ENCODE data around the gene MN1. TPM values are rescaled to one million over a fixed set of nuclear protein-coding genes. Genes with fewer than 3 reads are reported as not detected.

MN1 gene
- total RNA-seq, 1 experiment from 2014 or later, result 1.9 TPM

- no peaks in the 10 kb centered on the region for H3K36me3 ChIP-seq
- no peaks in the 10 kb centered on the region for H3K9me3 ChIP-seq
- no peak for DNase-seq
- H3K27me3 ChIP-seq, result no peaks in the 10 kb centered on the region
- H3K4me3 ChIP-seq, result no peak overlapping the region
Observed at GRCh38 chr22:27778294-27779090, 23.1 kb downstream of the MN1 start.

DNA sequence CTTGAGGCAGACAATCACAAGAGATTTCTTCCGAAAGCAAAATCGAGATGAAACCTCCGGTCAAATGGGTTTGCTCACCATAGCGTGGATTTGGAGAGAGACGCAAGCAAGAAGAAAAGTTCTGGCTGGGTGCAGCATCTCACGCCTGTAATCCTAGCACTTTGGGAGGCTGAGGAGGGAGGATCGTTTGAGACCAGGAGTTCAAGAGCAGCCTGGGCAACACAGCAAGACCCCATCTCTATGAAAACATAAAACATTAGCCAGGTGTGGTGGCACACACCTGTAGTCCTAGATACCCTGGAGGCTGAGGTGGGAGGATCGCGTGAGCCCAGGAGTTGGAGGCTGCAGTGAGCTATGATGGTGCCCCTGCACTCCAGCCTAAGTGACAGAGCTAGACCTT lies 24.4 kb downstream of the MN1 start:
- Histone ChIP-seq H3K9me3 (no peaks in the 10 kb centered on the region), H3K36me3 (no peaks in the 10 kb centered on the region), H3K27me3 (no peaks in the 10 kb centered on the region), H3K4me3 (no peak overlapping the region)
- no peak for DNase-seq

- Histone ChIP-seq H3K4me3 (no peak overlapping the region), H3K36me3 (no peaks in the 10 kb centered on the region), H3K27me3 (no peaks in the 10 kb centered on the region), H3K9me3 (no peaks in the 10 kb centered on the region)
- DNase-seq, result no peak
Observed at GRCh38 chr22:27776650-27776958, 25.0 kb downstream of the MN1 start.

- Histone ChIP-seq H3K9me3 (no peaks in the 10 kb centered on the region), H3K27me3 (no peaks in the 10 kb centered on the region), H3K36me3 (no peaks in the 10 kb centered on the region), H3K4me3 (no peak overlapping the region)
- DNase-seq, result no peak
Observed at GRCh38 chr22:27775758-27776649, 25.6 kb downstream of the MN1 start.

- no peak overlapping the region for H3K4me3 ChIP-seq
- H3K27me3 ChIP-seq, result no peaks in the 10 kb centered on the region
- peak; percentile 13 for DNase-seq
- H3K9me3 ChIP-seq, result no peaks in the 10 kb centered on the region
- no peaks in the 10 kb centered on the region for H3K36me3 ChIP-seq
Observed at GRCh38 chr22:27775087-27775698, 26.4 kb downstream of the MN1 start.

- Histone ChIP-seq H3K27me3 (no peaks in the 10 kb centered on the region), H3K9me3 (no peaks in the 10 kb centered on the region), H3K36me3 (no peaks in the 10 kb centered on the region), H3K4me3 (no peak overlapping the region)
- no peak for DNase-seq
Observed at GRCh38 chr22:27774200-27774599, 27.4 kb downstream of the MN1 start.

DNA sequence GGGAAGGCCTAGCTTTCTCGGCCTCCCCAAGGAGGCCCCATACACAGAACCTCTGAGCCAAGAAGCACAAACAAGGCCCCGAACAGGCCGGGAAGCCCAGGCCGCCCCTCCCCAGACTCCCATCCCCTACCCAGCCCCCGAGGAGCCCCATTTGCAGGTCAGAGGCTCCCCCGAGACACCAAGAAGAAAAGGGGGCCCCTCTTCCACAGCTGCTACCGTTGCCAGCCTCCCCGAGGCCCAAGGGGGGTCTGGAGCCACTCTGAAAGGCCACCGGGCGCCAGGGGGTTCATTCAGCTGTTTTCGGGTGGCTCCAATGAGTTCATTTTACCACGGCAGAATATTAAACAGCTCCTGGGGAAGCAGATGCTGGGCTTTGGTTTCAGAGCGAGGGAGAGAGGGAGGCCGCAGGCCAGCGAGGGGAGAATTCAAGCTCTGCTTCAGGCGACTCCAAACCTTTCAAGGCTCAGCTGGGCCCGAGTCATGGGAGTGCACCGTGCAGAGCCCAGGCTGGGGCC lies 28.5 kb downstream of the MN1 start:
- Histone ChIP-seq H3K4me3 (no peak overlapping the region), H3K9me3 (no peaks in the 10 kb centered on the region), H3K27me3 (no peaks in the 10 kb centered on the region), H3K36me3 (no peaks in the 10 kb centered on the region)
- DNase-seq, result no peak

DNA sequence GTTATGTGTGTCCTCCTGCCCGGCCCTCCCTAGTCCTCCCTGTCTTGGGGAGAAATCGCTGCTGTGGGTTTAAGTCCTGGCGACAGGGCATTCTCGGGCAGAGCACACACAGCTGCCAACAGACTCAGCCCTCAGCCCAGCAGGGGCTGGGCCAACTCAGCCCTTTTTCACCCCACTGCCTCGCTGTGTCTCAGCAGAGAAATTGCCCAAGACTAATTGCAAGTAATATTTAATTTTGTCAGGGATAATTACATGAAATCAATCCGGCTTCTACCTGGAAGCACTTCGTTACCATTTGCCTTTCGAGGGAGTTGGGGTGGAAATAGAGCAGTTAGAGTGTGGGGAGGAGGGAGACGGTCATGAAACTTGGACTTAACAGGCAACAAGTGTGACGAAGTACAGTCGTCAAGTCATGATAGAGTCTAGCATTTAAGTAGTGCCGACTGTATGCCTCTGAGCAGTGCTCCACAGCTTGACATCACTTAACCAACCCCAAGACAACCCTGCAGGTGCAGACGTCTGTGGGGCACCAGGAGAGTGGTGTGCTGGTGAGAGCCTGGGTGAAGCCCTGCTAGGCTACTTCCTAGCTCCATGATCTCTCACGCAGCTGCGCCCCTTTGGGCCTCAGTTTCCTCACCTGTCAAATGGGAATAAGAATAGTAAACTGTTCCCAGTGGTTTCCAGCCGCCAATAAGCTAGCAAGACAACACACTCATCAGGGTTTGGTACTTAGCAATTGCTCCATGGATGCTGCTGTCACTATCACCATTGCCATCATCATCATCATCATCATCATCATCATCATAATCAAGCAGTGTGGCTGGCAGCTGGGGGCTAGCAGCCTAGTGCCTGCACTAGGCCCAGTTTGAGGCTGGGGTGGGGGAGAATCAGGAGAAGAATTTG lies 29.2 kb downstream of the MN1 start:
- Histone ChIP-seq H3K36me3 (no peaks in the 10 kb centered on the region), H3K27me3 (no peaks in the 10 kb centered on the region)
- DNase-seq, result no peak

GRCh38 chr22:27771637-27772036 lies 29.9 kb downstream of the MN1 start:
- no peak overlapping the region for H3K4me3 ChIP-seq
- no peaks in the 10 kb centered on the region for H3K27me3 ChIP-seq
- no peaks in the 10 kb centered on the region for H3K9me3 ChIP-seq
- H3K36me3 ChIP-seq, result no peaks in the 10 kb centered on the region
- DNase-seq, result no peak

More for the DNA sequence above, 29.2 kb downstream of the MN1 start:
- H3K9me3 ChIP-seq, result no peaks in the 10 kb centered on the region
- H3K4me3 ChIP-seq, result no peak overlapping the region

DNA sequence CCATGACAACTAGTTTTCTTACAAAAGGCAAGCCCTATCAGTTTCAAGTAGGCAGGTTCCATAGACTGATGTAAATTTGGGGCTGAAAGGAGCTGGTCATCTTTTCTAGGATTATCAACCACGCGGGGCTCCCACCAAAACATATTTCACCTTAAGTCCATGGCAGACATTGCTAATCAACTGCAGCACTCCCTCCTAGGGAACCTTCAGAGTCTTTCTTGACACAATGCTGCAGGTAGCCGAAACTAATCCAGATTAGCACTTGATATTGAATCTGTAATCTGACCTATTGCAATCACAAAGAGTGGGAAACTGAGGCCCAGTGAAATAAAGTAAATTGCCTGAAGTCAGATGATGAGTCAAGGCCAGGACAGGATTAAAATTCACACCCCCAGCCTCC lies 32.5 kb downstream of the MN1 start:
- no peaks in the 10 kb centered on the region for H3K27me3 ChIP-seq
- DNase-seq, result no peak
- H3K4me3 ChIP-seq, result no peak overlapping the region
- no peaks in the 10 kb centered on the region for H3K36me3 ChIP-seq
- no peaks in the 10 kb centered on the region for H3K9me3 ChIP-seq

GRCh38 chr22:27768027-27768653 lies 33.4 kb downstream of the MN1 start:
- H3K27me3 ChIP-seq, result no peaks in the 10 kb centered on the region
- H3K36me3 ChIP-seq, result no peaks in the 10 kb centered on the region

GRCh38 chr22:27766679-27767078 lies 34.9 kb downstream of the MN1 start:
- no peak for DNase-seq
- H3K36me3 ChIP-seq, result no peaks in the 10 kb centered on the region
- H3K4me3 ChIP-seq, result no peak overlapping the region
- H3K9me3 ChIP-seq, result no peaks in the 10 kb centered on the region
- H3K27me3 ChIP-seq, result no peaks in the 10 kb centered on the region

More at GRCh38 chr22:27768027-27768653, 33.4 kb downstream of the MN1 start:
- Histone ChIP-seq H3K9me3 (no peaks in the 10 kb centered on the region), H3K4me3 (no peak overlapping the region)
- no peak for DNase-seq

DNA sequence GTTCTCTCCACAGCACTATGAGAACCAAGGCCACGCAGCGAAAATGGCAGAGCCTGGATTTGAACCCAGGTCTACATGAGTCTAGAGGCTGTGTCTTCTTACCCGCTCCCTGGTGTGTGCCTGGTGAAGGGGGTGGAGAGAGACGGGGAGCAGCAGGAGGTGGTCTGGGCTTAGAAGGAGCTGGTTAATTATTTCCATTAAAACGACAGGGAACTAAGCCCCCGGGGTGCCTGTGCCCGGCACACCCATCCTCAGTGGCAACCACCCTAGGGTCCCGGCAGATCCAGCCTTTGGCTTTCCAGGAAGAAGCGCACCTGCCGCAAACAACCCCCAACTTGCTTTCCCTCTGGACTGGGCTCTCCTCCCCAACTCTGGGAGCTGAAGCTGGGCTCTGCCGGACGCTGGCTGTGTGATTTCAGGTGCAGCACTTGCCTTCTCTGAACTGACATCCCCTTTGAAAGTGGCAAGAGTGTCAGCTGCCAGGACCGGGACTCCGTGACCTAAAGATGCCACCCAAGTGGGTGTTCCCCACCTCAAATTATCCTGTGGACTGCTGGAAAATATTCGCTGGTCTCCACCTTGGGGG lies 35.8 kb downstream of the MN1 start:
- no peak for DNase-seq
- Histone ChIP-seq H3K9me3 (no peaks in the 10 kb centered on the region), H3K4me3 (no peak overlapping the region), H3K36me3 (no peaks in the 10 kb centered on the region), H3K27me3 (no peaks in the 10 kb centered on the region)

DNA sequence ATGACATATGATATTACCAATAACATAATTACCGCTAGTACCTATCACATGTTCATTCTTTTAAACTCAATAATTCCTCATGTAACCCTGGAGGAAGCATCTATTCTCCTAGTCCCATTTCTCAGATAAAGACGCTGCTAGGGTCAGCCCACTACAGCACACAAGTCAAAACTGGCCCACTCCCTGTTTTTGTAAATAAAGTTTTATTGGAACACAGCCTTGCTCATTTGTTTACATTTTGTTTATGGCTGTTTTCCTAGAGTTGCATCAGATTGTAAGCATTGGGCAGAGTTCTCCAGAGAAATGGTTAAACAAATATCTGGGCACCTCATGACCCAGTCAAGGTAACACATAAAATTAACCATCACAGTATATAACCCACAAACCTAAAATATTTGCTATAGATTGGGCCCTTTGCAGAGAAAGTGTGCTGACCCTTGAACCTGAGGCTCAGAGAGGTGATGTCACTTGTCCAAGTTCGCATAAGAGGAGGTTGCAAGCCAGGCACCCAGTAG lies 36.8 kb downstream of the MN1 start:
- H3K27me3 ChIP-seq, result no peaks in the 10 kb centered on the region
- no peaks in the 10 kb centered on the region for H3K9me3 ChIP-seq
- H3K4me3 ChIP-seq, result no peak overlapping the region
- H3K36me3 ChIP-seq, result no peaks in the 10 kb centered on the region
- DNase-seq, result no peak

- Histone ChIP-seq H3K27me3 (no peaks in the 10 kb centered on the region), H3K9me3 (no peaks in the 10 kb centered on the region), H3K36me3 (no peaks in the 10 kb centered on the region), H3K4me3 (no peak overlapping the region)
- no peak for DNase-seq
Observed at GRCh38 chr22:27761665-27762064, 39.9 kb downstream of the MN1 start.
